Left lung (tissue), 10 donors: ENCODE measurements around the gene COL26A1. TPM values are rescaled to one million over a fixed set of nuclear protein-coding genes. Genes with fewer than 3 reads are reported as not detected.

Experiments used
- ATAC-seq: fragments of 200-7000 bp; cut with Tn5 transposase; one replicate; pipeline ENCODE4 v1.9.1; 2020; ENCODE audit warnings: moderate library complexity
- DNase-seq, 4 donors: peaks; one replicate each; pipeline ENCODE4 v3.0.0-alpha.2; 2013 to 2020
- H3K27ac ChIP-seq, 2 donors: fragments of 200-600 bp; sonication (generic) in 1 of 2; one replicate each; pipeline versions ENCODE4 v1.5.0 to v1.8.0; 2020 to 2021
- H3K27me3 ChIP-seq, 2 donors: fragments of 200-600 bp; sonication (generic) in 1 of 2; one replicate each; pipeline versions ENCODE4 v1.5.0 to v1.8.0; 2020 to 2021
- H3K36me3 ChIP-seq, 2 donors: fragments of 200-600 bp; sonication (generic) in 1 of 2; one replicate each; pipeline versions ENCODE4 v1.5.0 to v1.8.0; 2020 to 2021
- H3K4me1 ChIP-seq, 2 donors: fragments of 200-600 bp; one replicate each; pipeline ENCODE4 v1.8.0; 2021
- H3K4me3 ChIP-seq, 2 donors: fragments of 200-600 bp; sonication (generic) in 1 of 2; one replicate each; pipeline versions ENCODE4 v1.5.0 to v1.8.0; 2020 to 2021; ENCODE audit warnings: mild to moderate bottlenecking in 1 of 2
- H3K9me3 ChIP-seq, 2 donors: fragments of 200-600 bp; sonication (generic) in 1 of 2; one replicate each; pipeline versions ENCODE4 v1.5.0 to v1.8.0; 2020 to 2021
- intact Hi-C, 2 donors: fragments of 100-400 bp; cut with DNase I; formaldehyde crosslinking; loops; one replicate each; pipeline versions ENCODE4 v1.11.2 to v1.14.2; 2022
- polyA plus RNA-seq, 6 donors: library from polyadenylated mRNA; unstranded; fragments of 120-200 nt; gene quantifications; one replicate each; pipeline ENCODE4 v1.2.1, GENCODE V29; 2013; ENCODE audit not compliant: insufficient read length in 6 of 6
- total RNA-seq, 2 donors: library from RNA; stranded (reverse); fragmentation: NEBNext Ultra II Directional; extraction: Animal tissue kit (Norgen Biotek cat#: 25700); gene quantifications; one replicate each; pipeline ENCODE4 v1.2.1, GENCODE V29; 2021
- TF ChIP-seq, protein P1 (sequence below), 2 donors: fragments of 200-600 bp; sonication (generic) in 1 of 2; IDR thresholded peaks; one replicate each; pipeline versions ENCODE4 v1.5.0 to v1.8.0; 2021; ENCODE audit warnings: antibody characterized with exemption in 2 of 2
- donor health status: DM: no; HTN: yes; CAD: no.
- donor health status: DM: no; HTN: no; CAD: no.

The COL26A1 gene
- total and polyA plus RNA-seq, 8 donors: 0.76 to 7.7 (median 7.1) TPM; not detected in 1

DNA sequence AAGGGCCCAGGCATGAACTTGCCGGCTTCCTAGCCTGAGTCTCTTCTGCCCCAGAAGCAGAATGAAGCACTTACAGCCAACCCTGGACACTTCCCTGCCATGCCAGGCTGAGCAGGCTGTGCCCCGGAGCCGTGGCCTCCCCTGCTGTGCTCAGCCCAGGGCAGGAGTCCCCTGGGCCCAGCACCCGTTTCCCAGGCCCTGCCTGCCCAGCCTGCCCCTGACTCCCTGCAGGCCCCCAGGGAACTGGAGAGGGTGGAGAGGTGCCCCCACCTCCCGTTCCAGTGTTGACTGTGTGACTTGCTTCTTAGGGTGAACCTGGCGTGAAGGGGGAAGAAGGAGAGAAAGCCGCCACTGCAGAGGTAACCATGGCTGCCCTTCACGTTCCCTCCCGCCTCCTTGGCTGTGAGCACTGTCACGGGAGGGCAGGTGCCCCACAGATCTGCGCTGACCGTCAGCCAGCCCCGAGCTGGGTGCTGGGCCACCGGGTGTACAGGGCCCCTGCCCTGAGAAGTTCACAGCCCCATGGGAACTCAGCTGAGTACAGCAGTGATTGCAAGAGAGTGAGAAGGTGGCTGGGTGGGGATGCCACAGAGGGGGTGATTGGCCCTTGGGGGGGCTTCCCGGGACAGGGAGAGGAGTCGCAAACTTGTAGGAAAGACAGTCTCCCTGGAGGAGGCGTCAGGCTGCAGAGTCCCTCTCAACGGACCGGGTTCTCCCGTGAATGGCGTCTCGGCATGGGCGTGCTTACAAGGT lies 190.5 kb downstream of the COL26A1 start:
- no peak for ATAC-seq

DNA sequence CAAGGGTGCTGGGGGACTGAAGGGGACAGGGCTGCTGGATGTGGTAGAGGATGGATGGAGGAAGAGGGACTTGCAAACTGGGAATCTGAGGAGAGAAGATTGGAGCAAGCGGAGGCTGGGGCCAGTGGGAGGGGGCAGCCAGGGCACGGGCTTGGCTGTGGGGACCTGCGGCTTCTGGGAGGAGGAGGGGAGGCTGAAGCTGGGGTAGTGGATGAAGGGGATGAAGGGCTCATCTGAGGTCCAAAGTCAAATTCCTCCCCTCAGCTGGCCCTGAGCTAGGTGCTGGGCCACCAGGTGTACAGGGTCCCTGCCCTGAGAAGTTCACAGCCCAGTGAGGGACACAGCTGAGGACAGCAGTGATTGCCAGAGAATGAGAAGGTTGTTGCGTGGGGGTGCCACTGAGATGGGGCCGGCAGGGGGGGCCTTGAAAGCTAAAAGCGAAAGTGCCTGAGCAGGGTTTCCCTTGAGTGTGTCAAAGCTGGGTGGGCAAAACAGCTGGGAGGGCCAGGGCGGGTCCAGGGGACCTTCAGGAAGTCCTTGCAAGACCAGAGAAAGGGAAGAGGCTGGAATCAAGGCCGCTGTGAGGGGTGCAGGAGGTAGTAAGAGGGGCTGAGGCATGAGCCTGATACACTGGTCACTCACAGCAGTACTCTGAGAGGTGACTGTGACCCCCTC lies 191.2 kb downstream of the COL26A1 start:
- ATAC-seq: no peak
- no peak overlapping the region for H3K4me3 ChIP-seq
- H3K4me1 ChIP-seq: no peaks in the 10 kb centered on the region
- H3K27ac ChIP-seq: no peak overlapping the region
- TF ChIP-seq, protein P1, sequence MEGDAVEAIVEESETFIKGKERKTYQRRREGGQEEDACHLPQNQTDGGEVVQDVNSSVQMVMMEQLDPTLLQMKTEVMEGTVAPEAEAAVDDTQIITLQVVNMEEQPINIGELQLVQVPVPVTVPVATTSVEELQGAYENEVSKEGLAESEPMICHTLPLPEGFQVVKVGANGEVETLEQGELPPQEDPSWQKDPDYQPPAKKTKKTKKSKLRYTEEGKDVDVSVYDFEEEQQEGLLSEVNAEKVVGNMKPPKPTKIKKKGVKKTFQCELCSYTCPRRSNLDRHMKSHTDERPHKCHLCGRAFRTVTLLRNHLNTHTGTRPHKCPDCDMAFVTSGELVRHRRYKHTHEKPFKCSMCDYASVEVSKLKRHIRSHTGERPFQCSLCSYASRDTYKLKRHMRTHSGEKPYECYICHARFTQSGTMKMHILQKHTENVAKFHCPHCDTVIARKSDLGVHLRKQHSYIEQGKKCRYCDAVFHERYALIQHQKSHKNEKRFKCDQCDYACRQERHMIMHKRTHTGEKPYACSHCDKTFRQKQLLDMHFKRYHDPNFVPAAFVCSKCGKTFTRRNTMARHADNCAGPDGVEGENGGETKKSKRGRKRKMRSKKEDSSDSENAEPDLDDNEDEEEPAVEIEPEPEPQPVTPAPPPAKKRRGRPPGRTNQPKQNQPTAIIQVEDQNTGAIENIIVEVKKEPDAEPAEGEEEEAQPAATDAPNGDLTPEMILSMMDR (IDR thresholded peaks at IDR 0.05): no peak
- H3K36me3 ChIP-seq: no peaks in the 10 kb centered on the region
- peaks cover 0 to 6% of the 10 kb centered on the region in 2 donors for H3K27me3 ChIP-seq
- intact Hi-C loops: no loop called here
- DNase-seq: peak in 1 of 4 donors; percentile 8
- no peaks in the 10 kb centered on the region for H3K9me3 ChIP-seq

More for the DNA sequence above, 190.5 kb downstream of the COL26A1 start:
- peak in 1 of 4 donors; percentile 25 for DNase-seq
- H3K9me3 ChIP-seq: no peaks in the 10 kb centered on the region
- peaks cover 0 to 11% of the 10 kb centered on the region in 2 donors for H3K27me3 ChIP-seq
- H3K36me3 ChIP-seq: no peaks in the 10 kb centered on the region
- H3K4me1 ChIP-seq: no peaks in the 10 kb centered on the region
- TF ChIP-seq, protein P1 (IDR thresholded peaks at IDR 0.05): no peak
- H3K4me3 ChIP-seq: no peak overlapping the region
- intact Hi-C loops: no loop called here
- H3K27ac ChIP-seq: no peak overlapping the region

DNA sequence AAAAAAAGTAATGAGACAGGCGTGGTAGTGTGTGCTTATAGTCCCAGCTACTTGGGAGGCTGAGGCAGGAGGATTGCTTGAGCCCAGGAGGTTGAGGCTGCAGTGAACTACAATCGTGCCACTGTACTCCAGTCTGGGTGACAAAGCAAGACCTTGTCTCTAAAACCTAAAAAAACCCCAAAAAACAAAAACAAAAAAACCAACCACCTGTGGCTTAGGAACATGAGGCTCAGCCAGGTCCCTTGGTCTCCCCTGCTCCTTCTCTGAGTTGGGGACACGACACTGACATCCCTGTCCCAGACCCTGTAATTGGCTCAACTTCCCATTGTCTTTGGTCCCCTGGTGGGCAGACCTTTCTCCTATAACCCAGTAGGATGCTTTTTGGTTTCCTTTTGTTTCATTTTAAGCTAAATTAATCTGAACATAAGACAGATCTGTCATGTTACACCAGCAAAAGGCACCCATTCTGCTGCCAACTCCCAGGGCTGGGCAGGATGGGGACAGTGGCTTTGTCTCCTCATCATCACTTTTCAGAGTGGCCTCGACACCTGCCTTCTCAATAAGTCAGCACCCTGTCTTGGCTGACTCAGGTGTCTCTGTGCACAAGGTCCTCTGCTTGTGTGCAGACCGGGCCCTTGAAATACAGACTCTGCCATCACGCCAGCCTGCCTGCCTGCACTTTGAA lies 192.1 kb downstream of the COL26A1 start:
- Histone ChIP-seq H3K36me3 (no peaks in the 10 kb centered on the region), H3K27me3 (peaks cover 0 to 4% of the 10 kb centered on the region in 2 donors), H3K4me3 (no peak overlapping the region), H3K27ac (no peak overlapping the region), H3K9me3 (no peaks in the 10 kb centered on the region), H3K4me1 (no peaks in the 10 kb centered on the region)
- TF ChIP-seq, protein P1 (IDR thresholded peaks at IDR 0.05): no peak
- intact Hi-C loops: no loop called here
- DNase-seq: peak in 1 of 4 donors; percentile 4
- ATAC-seq: no peak

DNA sequence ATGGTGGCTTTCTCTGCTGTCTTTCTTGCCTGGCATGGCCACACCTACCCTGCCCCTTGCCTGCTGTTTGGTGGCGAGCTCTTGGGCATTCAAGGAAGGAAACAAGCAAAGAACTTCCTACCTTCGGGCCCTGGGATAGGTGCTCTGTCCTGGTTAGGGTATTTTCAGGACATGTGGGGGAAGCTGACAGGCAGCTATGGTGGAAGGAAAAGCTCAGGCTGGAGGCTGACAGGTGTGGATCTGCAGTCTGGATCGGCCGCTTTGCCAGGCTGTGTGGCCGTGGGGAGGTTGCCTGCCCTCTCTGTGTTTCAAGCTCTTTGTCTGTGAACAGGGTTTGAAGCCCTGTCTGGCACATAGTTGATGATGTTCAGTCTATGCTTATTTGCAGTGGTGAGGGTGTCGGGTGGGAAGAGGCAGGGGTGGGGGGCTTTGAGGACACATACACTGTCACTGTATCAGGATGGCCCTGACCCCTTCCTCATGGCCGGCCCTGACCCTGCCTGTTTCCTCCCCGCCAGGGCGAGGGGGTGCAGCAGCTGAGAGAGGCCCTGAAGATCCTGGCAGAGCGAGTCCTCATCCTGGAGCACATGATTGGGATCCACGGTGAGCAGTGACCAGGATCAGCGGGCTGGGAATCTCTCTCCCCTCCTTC lies 192.7 kb downstream of the COL26A1 start:
- Histone ChIP-seq H3K27ac (no peak overlapping the region), H3K4me1 (no peaks in the 10 kb centered on the region), H3K27me3 (peaks cover 0 to 4% of the 10 kb centered on the region in 2 donors), H3K9me3 (no peaks in the 10 kb centered on the region), H3K36me3 (no peaks in the 10 kb centered on the region), H3K4me3 (no peak overlapping the region)
- ATAC-seq (no peak), DNase-seq (peak in 1 of 4 donors; percentile 27)
- TF ChIP-seq, protein P1 (IDR thresholded peaks at IDR 0.05): no peak
- intact Hi-C loops: no loop called here
